Measurements from ENCODE around the gene MAP7.

GRCh38 chr6:136343700-136344099, 206.5 kb downstream of the MAP7 start:
- TF ChIP-seq CTCF (IDR thresholded peaks at IDR 0.05) (no peak), POLR2A (IDR thresholded peaks at IDR 0.05) (no peak)

All from heart left ventricle (tissue), 13 donors.